Dendritic cell treated with granulocyte-macrophage colony-stimulating factor and Interleukin-4, amounts not matched to agents 40 ng/mL and 50 ng/mL, for 4 days (primary cell): ENCODE data around the gene PFDN1.

Experiments used
- H3K27ac Mint-ChIP-seq: one replicate; pipeline ENCODE4 v1.8.0; 2022; ENCODE audit warnings: mild to moderate bottlenecking, mixed read lengths
- H3K27me3 Mint-ChIP-seq: one replicate; pipeline ENCODE4 v1.8.0; 2022; ENCODE audit warnings: mild to moderate bottlenecking, mixed read lengths
- H3K36me3 Mint-ChIP-seq: one replicate; pipeline ENCODE4 v1.8.0; 2022; ENCODE audit warnings: low read depth, mixed read lengths
- H3K4me1 Mint-ChIP-seq: one replicate; pipeline ENCODE4 v1.8.0; 2022; ENCODE audit warnings: low read depth, mixed read lengths
- H3K4me3 Mint-ChIP-seq: one replicate; pipeline ENCODE4 v1.8.0; 2022; ENCODE audit warnings: mild to moderate bottlenecking, moderate library complexity, mixed read lengths
- H3K9me3 Mint-ChIP-seq: one replicate; pipeline ENCODE4 v1.8.0; 2022; ENCODE audit warnings: mixed read lengths
- intact Hi-C: fragments of 100-400 bp; cut with micrococcal nuclease; formaldehyde crosslinking; loops from one replicate; pipeline ENCODE4 v1.15.0; 2022

Gene PFDN1

DNA sequence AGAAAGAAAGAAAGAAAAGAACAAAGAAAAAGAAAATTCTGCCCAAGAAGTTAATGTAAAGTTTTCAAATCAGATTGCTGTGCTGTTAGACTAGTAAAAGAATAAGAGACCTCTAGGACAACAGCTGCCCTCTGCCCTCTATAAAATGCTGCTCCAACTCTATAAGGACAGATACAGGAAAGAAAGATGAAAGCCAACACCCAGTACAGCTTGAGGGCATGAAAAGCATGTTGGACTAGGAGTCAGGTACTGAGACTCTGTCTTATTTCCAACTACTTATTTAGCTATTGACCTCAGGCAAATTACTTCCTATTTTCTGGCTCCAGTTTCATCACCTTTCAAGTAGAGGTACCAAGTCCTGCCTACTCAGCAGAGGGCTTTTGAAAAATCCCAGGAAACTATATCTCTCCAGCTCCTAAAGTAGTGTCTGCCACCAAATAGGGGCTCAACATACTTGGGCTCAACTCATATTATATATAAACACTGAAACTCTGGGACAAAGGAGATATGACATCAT, 37.8 kb upstream of the PFDN1 start:
- Mint-ChIP-seq H3K4me3 (no peak overlapping the region), H3K36me3 (peaks cover 10% of the 10 kb centered on the region), H3K9me3 (no peaks in the 10 kb centered on the region), H3K27me3 (peaks cover 2% of the 10 kb centered on the region), H3K27ac (no peak overlapping the region), H3K4me1 (peaks cover 80% of the 10 kb centered on the region)
- intact Hi-C loops, result no loop called here

- no peak overlapping the region for H3K4me3 Mint-ChIP-seq
- H3K27me3 Mint-ChIP-seq, result no peaks in the 10 kb centered on the region
- H3K4me1 Mint-ChIP-seq, result peaks cover 76% of the 10 kb centered on the region
- H3K9me3 Mint-ChIP-seq, result no peaks in the 10 kb centered on the region
- H3K27ac Mint-ChIP-seq, result no peak overlapping the region
- intact Hi-C loops, result no loop called here
- H3K36me3 Mint-ChIP-seq, result peaks cover 11% of the 10 kb centered on the region
These were observed 36.7 kb upstream of the PFDN1 start for GRCh38 chr5:140339636-140340035.

- H3K9me3 Mint-ChIP-seq, result no peaks in the 10 kb centered on the region
- H3K27me3 Mint-ChIP-seq, result no peaks in the 10 kb centered on the region
- intact Hi-C loops, result no loop called here
- peaks cover 68% of the 10 kb centered on the region for H3K4me1 Mint-ChIP-seq
- no peak overlapping the region for H3K27ac Mint-ChIP-seq
- no peak overlapping the region for H3K4me3 Mint-ChIP-seq
- peaks cover 13% of the 10 kb centered on the region for H3K36me3 Mint-ChIP-seq
These were observed 36.0 kb upstream of the PFDN1 start for GRCh38 chr5:140338908-140339307.

GRCh38 chr5:140338336-140338735, 35.4 kb upstream of the PFDN1 start:
- Mint-ChIP-seq H3K4me1 (peaks cover 63% of the 10 kb centered on the region), H3K9me3 (no peaks in the 10 kb centered on the region), H3K27ac (no peak overlapping the region), H3K27me3 (no peaks in the 10 kb centered on the region), H3K36me3 (peaks cover 17% of the 10 kb centered on the region), H3K4me3 (no peak overlapping the region)
- intact Hi-C loops, result no loop called here

- no peaks in the 10 kb centered on the region for H3K27me3 Mint-ChIP-seq
- no peaks in the 10 kb centered on the region for H3K9me3 Mint-ChIP-seq
- no peak overlapping the region for H3K27ac Mint-ChIP-seq
- no peak overlapping the region for H3K4me3 Mint-ChIP-seq
- intact Hi-C loops, result no loop called here
- H3K4me1 Mint-ChIP-seq, result peaks cover 58% of the 10 kb centered on the region
- peaks cover 17% of the 10 kb centered on the region for H3K36me3 Mint-ChIP-seq
These were observed 35.0 kb upstream of the PFDN1 start for GRCh38 chr5:140337880-140338279.

GRCh38 chr5:140336388-140336787, 33.5 kb upstream of the PFDN1 start:
- H3K4me3 Mint-ChIP-seq, result no peak overlapping the region
- H3K36me3 Mint-ChIP-seq, result peaks cover 17% of the 10 kb centered on the region
- H3K27ac Mint-ChIP-seq, result peak overlapping the region; percentile 5
- H3K9me3 Mint-ChIP-seq, result no peaks in the 10 kb centered on the region
- peaks cover 43% of the 10 kb centered on the region for H3K4me1 Mint-ChIP-seq
- intact Hi-C loops, result no loop called here
- H3K27me3 Mint-ChIP-seq, result no peaks in the 10 kb centered on the region

DNA sequence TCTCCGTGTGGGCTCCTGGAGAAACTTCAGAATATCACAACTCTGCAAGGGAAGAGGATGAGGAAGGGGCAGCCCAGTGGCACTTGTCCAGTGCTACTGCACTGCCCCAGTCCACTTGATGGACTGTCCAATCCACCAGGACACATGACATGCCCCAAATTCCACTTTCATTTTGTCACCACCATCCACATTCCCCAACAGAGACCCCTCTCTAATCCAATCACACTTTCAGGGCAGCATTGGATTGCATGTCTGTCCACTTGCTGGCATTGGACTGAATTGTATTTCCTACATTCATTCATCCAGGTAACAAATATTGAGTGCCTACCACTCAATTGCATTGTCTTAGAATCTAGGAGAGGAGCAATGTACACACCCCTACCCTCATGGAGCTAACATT, 28.7 kb upstream of the PFDN1 start:
- Mint-ChIP-seq H3K27me3 (peaks cover 3% of the 10 kb centered on the region), H3K4me1 (peaks cover 16% of the 10 kb centered on the region), H3K36me3 (peaks cover 17% of the 10 kb centered on the region), H3K4me3 (no peak overlapping the region), H3K27ac (no peak overlapping the region), H3K9me3 (no peaks in the 10 kb centered on the region)
- intact Hi-C loops, result no loop called here

- Mint-ChIP-seq H3K36me3 (peaks cover 6% of the 10 kb centered on the region), H3K27me3 (peaks cover 3% of the 10 kb centered on the region), H3K9me3 (no peaks in the 10 kb centered on the region), H3K4me3 (no peak overlapping the region), H3K27ac (no peak overlapping the region), H3K4me1 (peaks cover 12% of the 10 kb centered on the region)
- intact Hi-C loops, result no loop called here
These were observed 27.0 kb upstream of the PFDN1 start for GRCh38 chr5:140329739-140330481.

- no peak overlapping the region for H3K27ac Mint-ChIP-seq
- H3K4me1 Mint-ChIP-seq, result peaks cover 29% of the 10 kb centered on the region
- H3K27me3 Mint-ChIP-seq, result peaks cover 3% of the 10 kb centered on the region
- no peak overlapping the region for H3K4me3 Mint-ChIP-seq
- no peaks in the 10 kb centered on the region for H3K36me3 Mint-ChIP-seq
- intact Hi-C loops, result no loop called here
- H3K9me3 Mint-ChIP-seq, result no peaks in the 10 kb centered on the region
These were observed 25.3 kb upstream of the PFDN1 start for GRCh38 chr5:140328036-140328764.

DNA sequence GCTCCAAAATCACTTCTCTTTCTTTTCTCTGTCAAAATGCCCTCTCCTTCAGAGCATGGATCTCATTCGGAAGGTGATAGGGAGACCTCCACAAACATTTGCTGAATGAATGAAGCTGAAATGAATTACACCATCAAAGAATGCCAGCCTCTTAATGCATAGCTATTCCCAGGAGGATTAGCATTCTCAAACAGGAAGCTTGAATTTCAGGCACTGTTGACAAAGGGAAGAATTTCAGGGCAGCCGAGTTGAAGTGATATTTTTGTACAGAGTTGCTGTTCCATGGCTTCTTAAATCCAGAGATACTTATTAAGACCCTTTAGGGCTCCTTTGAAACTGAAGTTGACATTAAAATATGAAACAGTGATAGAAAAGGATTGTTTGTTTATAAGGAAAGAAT, 24.7 kb upstream of the PFDN1 start:
- Mint-ChIP-seq H3K27ac (no peak overlapping the region), H3K9me3 (no peaks in the 10 kb centered on the region), H3K36me3 (no peaks in the 10 kb centered on the region), H3K27me3 (peaks cover 3% of the 10 kb centered on the region), H3K4me1 (peaks cover 35% of the 10 kb centered on the region), H3K4me3 (no peak overlapping the region)
- intact Hi-C loops, result no loop called here

GRCh38 chr5:140325486-140325885, 22.6 kb upstream of the PFDN1 start:
- no peaks in the 10 kb centered on the region for H3K36me3 Mint-ChIP-seq
- H3K27me3 Mint-ChIP-seq, result peaks cover 3% of the 10 kb centered on the region
- intact Hi-C loops, result no loop called here
- peaks cover 5% of the 10 kb centered on the region for H3K9me3 Mint-ChIP-seq
- peaks cover 52% of the 10 kb centered on the region for H3K4me1 Mint-ChIP-seq
- no peak overlapping the region for H3K4me3 Mint-ChIP-seq
- H3K27ac Mint-ChIP-seq, result no peak overlapping the region

- peaks cover 3% of the 10 kb centered on the region for H3K27me3 Mint-ChIP-seq
- H3K4me3 Mint-ChIP-seq, result no peak overlapping the region
- peaks cover 59% of the 10 kb centered on the region for H3K4me1 Mint-ChIP-seq
- intact Hi-C loops, result no loop called here
- peak overlapping the region; percentile 70 for H3K27ac Mint-ChIP-seq
- peaks cover 5% of the 10 kb centered on the region for H3K9me3 Mint-ChIP-seq
- H3K36me3 Mint-ChIP-seq, result no peaks in the 10 kb centered on the region
These were observed 21.8 kb upstream of the PFDN1 start for GRCh38 chr5:140324617-140325241.

- Mint-ChIP-seq H3K27me3 (peaks cover 3% of the 10 kb centered on the region), H3K9me3 (peaks cover 5% of the 10 kb centered on the region), H3K4me1 (peaks cover 65% of the 10 kb centered on the region), H3K36me3 (no peaks in the 10 kb centered on the region), H3K4me3 (no peak overlapping the region), H3K27ac (no peak overlapping the region)
- intact Hi-C loops, result no loop called here
These were observed 21.2 kb upstream of the PFDN1 start for GRCh38 chr5:140324041-140324600.
